Testis (tissue), 3 donors: Measurements from ENCODE around the gene DNAJC22. TPM values are rescaled to one million over a fixed set of nuclear protein-coding genes. Genes with fewer than 3 reads are reported as not detected.

Experiments
- polyA plus RNA-seq: library from polyadenylated mRNA; stranded (reverse); fragments of 350-450 nt; fragmentation: Illumina TruSeq; extraction: RNeasy Lipid Tissue Mini Kit (QIAGEN cat#74804); gene quantifications from one replicate; pipeline ENCODE4 v1.2.3, GENCODE V29; 2014; ENCODE audit warnings: low read depth, low replicate concordance; ENCODE audit not compliant: insufficient read depth
- total RNA-seq, 2 donors: library from RNA; depleted of rRNA; stranded (reverse); fragments of >200 nt; gene quantifications; one replicate each; pipeline ENCODE4 v1.2.3, GENCODE V29; 2016

Gene DNAJC22
- total and polyA plus RNA-seq, 3 donors from 2014 or later, result 0.87 to 3.5 (median 1.1) TPM

Other genes with a start within 250 kb of the DNAJC22 start
- 100 to 1,000 TPM; 223 to 265 TPM for gene LMBR1L, start 236.0 kb upstream of the DNAJC22 start, total RNA-seq
- 178 TPM for gene LMBR1L, start 236.0 kb upstream of the DNAJC22 start, polyA plus RNA-seq
- 1,000 to 10,000 TPM in 1 of 2 donors, 100 to 1,000 TPM in 1; 642 to 1,178 TPM for gene TUBA1B, start 215.5 kb upstream of the DNAJC22 start, total RNA-seq
- gene TUBA1B, start 215.5 kb upstream of the DNAJC22 start, polyA plus RNA-seq, result 894 TPM
- 100 to 1,000 TPM; 156 to 269 TPM for gene TUBA1A, start 157.8 kb upstream of the DNAJC22 start, total RNA-seq
- gene TUBA1A, start 157.8 kb upstream of the DNAJC22 start, polyA plus RNA-seq, result 282 TPM
- 10 to 100 TPM; 72.5 to 78.2 TPM for gene TUBA1C, start 81.8 kb upstream of the DNAJC22 start, total RNA-seq
- gene TUBA1C, start 81.8 kb upstream of the DNAJC22 start, polyA plus RNA-seq, result 128 TPM
- 10 to 100 TPM; 36.5 to 50.0 TPM for gene PRPH, start 51.7 kb upstream of the DNAJC22 start, total RNA-seq
- gene PRPH, start 51.7 kb upstream of the DNAJC22 start, polyA plus RNA-seq, result 112 TPM
- gene TROAP, start 23.6 kb upstream of the DNAJC22 start, total RNA-seq, result 10 to 100 TPM; 22.8 to 36.1 TPM
- 61.7 TPM for gene TROAP, start 23.6 kb upstream of the DNAJC22 start, polyA plus RNA-seq
- 1 to 10 TPM; 3.3 to 5.5 TPM for gene C1QL4, start 9.7 kb upstream of the DNAJC22 start, total RNA-seq
- gene C1QL4, start 9.7 kb upstream of the DNAJC22 start, polyA plus RNA-seq, result 2.9 TPM
- 10 to 100 TPM; 47.1 to 65.0 TPM for gene SPATS2, start 20.6 kb downstream of the DNAJC22 start, total RNA-seq
- 67.5 TPM for gene SPATS2, start 20.6 kb downstream of the DNAJC22 start, polyA plus RNA-seq
- 1 to 10 TPM; 4.5 to 8.3 TPM for gene KCNH3, start 192.1 kb downstream of the DNAJC22 start, total RNA-seq
- 4.5 TPM for gene KCNH3, start 192.1 kb downstream of the DNAJC22 start, polyA plus RNA-seq
- gene MCRS1, start 221.3 kb downstream of the DNAJC22 start, total RNA-seq, result 100 to 1,000 TPM in 1 of 2 donors, 10 to 100 TPM in 1; 95.8 to 105 TPM
- gene MCRS1, start 221.3 kb downstream of the DNAJC22 start, polyA plus RNA-seq, result 104 TPM